Skeletal muscle satellite cell (primary cell): ENCODE measurements around the gene HP1BP3.
A peak's percentile ranks its signal among the peaks of the same experiment; 100 is the strongest.

Experiments
- H3K27me3 ChIP-seq: 2 replicates; pipeline ENCODE4 v1.7.0; 2013; ENCODE audit warnings: low read length; ENCODE audit not compliant: control insufficient read depth, insufficient read depth
- H3K36me3 ChIP-seq: 2 replicates; pipeline ENCODE4 v1.7.0; 2013; ENCODE audit warnings: mild to moderate bottlenecking, control low read depth, low read length; ENCODE audit not compliant: insufficient read depth
- H3K4me1 ChIP-seq: 2 replicates; pipeline ENCODE4 v1.7.0; 2013; ENCODE audit warnings: low read length; ENCODE audit not compliant: control insufficient read depth, insufficient read depth
- H3K4me2 ChIP-seq: 2 replicates; pipeline ENCODE4 v1.7.0; 2013; ENCODE audit warnings: mild to moderate bottlenecking, low read length
- H3K4me3 ChIP-seq: 2 replicates; pipeline ENCODE4 v1.7.0; 2013; ENCODE audit warnings: low read length
- H3K9ac ChIP-seq: 2 replicates; pipeline ENCODE4 v1.7.0; 2013; ENCODE audit warnings: mild to moderate bottlenecking, low read depth, low read length, moderate library complexity
- H3K9me3 ChIP-seq: replicated peaks from 2 replicates; pipeline ENCODE4 v1.7.0; 2013; ENCODE audit warnings: mild to moderate bottlenecking, control low read depth, low read length

Gene HP1BP3

DNA sequence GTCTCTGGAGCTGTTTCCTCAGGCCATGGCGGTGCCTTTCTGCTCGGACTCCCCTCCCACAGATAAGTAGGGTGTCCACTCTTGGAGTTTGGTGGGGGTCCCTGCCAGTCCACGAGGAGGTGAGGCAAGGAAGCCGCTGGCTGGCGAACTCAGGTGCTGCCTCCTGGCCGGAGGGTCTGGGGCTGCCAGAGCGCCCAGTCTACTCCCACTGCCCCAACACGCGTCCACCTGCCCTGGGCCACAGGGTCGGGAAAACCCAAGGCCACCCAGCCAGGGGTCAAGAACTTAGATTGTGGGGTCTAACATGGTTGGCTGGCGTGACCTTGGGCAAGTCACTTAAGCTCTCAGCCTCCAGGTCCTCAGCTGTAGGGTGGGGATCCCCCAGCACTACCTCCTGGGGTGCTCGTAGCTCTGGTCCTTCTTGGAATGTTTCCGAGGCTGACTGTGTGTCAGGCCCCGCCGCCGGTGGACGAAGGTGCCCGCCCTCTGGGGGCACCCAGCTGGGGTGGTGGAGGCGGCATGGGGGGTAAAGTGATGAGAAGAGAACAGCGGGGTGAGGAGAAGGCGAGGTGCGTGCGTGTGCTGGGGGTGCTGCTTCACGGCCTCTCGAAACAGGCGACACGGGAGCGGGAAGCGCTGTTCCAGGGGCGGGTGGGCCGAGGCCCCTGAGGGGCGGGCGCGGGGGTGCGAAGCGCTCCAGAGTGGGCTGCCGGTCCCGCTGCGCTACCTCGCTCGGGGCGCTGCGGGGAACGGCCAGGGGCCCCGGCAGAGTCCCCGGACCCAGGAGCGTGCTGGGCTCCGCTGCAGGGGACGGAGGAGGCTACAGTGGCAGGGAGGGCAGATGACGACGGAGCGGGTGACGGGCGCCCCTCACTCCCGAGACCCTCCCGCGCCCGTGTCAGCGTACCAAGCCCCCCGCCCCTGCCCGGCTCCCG, 55.8 kb downstream of the HP1BP3 start:
- Histone ChIP-seq H3K9me3 (no peaks in the 10 kb centered on the region), H3K9ac (peak overlapping the region; percentile 86), H3K4me2 (peak overlapping the region; percentile 98), H3K36me3 (no peaks in the 10 kb centered on the region), H3K4me3 (peak overlapping the region; percentile 75), H3K27me3 (peaks cover 21% of the 10 kb centered on the region), H3K4me1 (peaks cover 16% of the 10 kb centered on the region)

DNA sequence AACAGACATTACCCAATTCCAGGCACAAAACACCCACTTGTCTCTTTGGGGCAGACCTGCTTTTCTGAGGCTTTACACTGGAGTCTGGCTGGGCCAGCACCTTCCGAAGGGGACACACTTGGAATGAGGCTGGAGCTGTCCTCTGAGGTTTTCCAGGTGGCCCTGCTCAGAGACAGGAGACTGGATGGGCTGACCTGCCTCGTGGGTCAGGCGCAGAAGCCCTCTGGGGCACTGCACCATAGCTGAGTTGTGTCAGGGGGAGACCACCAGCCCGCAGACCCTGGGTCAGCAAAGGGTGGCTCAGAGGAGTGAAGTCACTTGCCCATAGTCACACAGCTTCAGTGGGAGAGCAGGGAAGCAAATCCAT, 56.4 kb downstream of the HP1BP3 start:
- no peak overlapping the region for H3K4me2 ChIP-seq
- H3K9me3 ChIP-seq = no peaks in the 10 kb centered on the region
- no peaks in the 10 kb centered on the region for H3K36me3 ChIP-seq
- H3K9ac ChIP-seq = no peak overlapping the region
- peaks cover 21% of the 10 kb centered on the region for H3K27me3 ChIP-seq
- peaks cover 16% of the 10 kb centered on the region for H3K4me1 ChIP-seq
- no peak overlapping the region for H3K4me3 ChIP-seq

DNA sequence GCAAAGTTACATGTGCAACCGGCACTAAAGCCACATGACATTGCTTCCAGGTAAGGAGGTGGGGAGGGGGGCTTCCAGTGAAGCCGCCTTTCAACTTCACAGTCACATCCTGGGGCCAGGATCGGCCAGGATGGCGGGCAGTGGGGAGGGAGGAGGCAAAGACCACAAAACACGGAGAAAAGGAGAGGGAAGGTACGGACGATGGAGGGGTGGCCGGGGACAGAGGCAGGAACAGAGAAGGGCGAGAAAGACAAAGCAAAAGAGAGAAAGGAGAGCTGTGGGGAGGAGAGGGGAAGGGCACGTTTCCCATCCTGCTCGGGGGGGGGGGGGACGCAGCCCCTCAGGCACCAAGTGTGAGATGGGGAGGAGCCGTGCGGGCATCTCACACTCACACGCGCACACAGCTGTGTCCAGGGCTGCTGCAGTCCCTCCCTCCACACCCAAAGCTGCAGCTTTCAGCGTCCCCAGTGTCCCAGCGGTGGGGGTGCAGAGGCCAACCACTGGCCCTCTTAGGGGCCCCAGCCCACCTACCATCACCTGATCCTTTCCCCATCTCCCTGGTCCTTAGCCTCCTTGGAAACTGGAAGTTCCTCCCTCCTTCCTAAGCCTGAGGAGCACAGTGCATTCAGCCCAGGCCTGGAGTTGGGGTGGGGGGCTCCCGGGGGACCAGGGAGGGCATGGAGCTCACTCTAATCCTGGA, 57.0 kb downstream of the HP1BP3 start:
- Histone ChIP-seq H3K9me3 (no peaks in the 10 kb centered on the region), H3K36me3 (no peaks in the 10 kb centered on the region), H3K4me3 (no peak overlapping the region), H3K4me1 (peaks cover 20% of the 10 kb centered on the region), H3K4me2 (no peak overlapping the region), H3K27me3 (peaks cover 21% of the 10 kb centered on the region), H3K9ac (no peak overlapping the region)

DNA sequence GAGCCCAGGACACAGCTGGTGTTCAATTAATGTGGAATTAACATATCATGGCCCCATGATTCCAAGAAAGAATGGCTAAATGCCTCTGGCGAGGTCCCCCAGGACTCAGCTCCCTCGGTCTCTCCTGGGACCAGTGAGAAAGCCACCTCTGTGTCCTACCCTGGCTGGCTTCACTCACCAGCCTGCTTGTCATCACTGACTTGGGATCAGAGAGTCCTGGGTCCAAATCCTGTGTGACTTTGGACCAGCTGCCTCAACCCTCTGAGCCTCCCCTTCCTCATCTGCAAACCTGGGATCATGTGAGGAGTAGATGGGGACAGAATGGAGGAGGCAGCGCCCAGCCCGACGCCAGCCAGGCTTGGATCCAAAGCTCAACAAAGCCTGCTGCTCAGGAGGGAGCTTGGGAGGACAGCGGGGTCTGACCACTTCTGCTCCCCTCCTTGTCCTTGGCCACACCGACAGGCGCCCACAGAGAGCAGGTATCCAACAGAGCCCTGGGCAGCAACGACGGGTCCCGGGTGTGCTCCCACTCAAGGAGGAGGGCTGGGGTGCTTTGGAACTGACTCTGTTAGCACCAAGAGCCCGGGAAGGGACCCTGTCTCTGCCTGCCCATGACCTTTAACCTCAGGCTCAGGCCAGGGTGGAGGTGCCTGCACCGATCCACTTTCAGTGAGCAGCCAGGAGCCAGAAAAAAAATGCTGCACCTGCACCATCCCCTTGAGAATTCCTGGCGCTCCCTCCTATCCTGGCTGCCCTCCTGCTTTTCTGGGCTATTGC, 57.8 kb downstream of the HP1BP3 start:
- Histone ChIP-seq H3K4me1 (peaks cover 20% of the 10 kb centered on the region), H3K9me3 (no peaks in the 10 kb centered on the region), H3K4me3 (no peak overlapping the region), H3K4me2 (no peak overlapping the region), H3K27me3 (peaks cover 21% of the 10 kb centered on the region), H3K36me3 (no peaks in the 10 kb centered on the region), H3K9ac (no peak overlapping the region)

DNA sequence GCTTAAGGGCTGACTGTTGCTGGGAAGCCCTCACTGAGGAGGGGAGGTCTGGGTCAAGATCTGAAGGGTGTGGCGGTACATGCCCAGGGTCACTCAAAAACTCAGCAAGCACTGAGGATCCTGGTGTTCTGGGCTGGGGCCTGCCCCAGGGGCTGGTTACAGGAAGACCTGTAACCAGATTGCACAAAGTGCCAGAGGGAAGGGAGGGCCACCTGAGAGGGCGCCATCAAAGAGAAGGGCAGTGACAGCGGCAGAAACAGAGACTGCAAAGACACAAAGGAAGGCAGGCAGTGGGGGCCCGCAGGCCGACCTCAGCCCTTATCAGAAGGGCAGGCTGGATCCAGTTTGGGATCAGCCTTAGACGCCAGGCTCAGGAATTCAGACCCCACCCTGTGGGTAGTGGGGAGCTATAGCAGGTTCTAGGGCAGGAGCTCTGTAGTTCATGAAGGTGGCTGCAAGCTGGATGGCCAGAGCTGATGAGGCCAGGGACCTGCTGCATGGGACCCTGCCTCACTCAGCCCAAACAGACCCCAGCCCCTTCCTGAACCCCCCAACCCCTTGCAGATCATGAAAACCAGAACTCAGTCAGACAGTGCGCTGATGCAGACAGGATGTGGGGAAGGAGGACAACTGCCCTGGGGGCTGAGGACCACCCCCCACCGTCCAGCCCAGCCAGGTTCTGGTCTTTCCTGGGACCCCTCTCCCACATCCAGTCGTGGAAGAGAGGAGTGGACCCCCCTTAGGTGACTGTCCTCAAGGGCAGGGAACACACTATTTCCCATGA, 58.5 kb downstream of the HP1BP3 start:
- H3K9me3 ChIP-seq = no peaks in the 10 kb centered on the region
- H3K4me3 ChIP-seq = no peak overlapping the region
- peaks cover 18% of the 10 kb centered on the region for H3K4me1 ChIP-seq
- no peak overlapping the region for H3K4me2 ChIP-seq
- H3K27me3 ChIP-seq = peaks cover 21% of the 10 kb centered on the region
- H3K36me3 ChIP-seq = no peaks in the 10 kb centered on the region
- H3K9ac ChIP-seq = no peak overlapping the region

DNA sequence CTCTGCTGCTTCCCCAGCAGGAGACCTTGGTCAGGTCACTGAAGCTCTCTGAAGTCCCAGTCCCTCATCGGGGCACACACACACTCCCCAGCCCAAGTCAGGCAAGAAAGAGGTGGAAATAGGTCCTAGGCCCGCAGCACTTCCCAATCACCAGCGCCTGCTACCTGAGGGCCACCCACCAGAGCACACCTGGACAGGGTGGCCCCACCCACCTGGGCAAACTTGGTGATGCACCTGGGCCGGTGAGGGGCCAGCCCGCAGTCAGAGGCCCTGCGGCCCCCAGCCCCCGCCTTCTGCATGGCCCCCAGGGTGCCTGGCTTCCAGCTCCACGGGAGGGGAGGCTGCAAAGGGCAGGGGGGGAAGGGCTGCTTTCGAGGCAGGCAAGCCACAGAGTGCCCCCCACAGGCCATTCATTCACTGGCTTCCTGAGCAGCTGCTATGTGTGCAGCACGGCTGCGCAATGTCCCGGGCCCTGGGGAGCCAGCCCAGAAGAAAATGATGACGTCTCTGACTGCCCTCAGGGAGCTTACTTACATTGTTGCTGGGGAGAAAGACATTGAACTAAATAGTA, 59.3 kb downstream of the HP1BP3 start:
- peaks cover 12% of the 10 kb centered on the region for H3K4me1 ChIP-seq

DNA sequence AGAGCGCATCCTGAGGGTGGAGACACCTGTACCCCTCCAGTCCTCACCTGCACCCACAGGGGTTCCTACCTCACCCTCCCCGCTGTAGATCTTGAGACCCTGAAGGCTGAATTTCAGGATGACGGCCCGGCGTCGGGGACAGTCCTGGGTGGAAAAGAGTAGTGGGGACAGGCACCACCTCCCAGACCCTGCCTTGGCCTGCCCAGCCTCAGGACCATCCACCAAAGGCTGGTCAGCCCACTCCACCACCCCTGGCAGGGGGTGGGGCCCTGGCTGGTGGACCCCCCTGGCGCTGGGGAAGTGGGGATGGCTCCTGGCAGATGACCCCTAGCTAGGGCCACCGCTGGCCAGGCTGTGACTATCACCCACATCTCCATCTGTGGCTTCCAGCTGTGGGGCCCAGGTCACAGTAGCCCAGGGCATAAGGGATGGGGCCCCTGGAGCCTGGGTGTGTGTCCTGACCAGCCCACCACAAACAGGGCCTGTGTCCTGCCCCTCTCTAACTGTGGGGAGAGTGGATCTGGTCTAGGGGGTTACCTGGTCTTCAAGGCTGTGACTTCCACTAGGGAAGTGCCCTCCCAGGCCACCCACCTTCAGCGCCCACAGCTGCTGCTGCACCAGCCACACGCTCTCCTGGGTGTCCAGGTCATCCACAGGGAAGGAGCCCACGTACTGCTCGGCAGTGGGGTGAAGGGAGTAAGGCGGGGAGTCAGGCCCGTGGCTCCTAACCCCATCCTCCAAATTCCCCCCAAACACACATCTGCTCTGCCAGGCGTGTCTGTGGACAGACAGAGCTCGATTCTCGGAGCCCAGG, 60.0 kb downstream of the HP1BP3 start:
- Histone ChIP-seq H3K36me3 (no peaks in the 10 kb centered on the region), H3K4me1 (peaks cover 5% of the 10 kb centered on the region), H3K27me3 (peaks cover 21% of the 10 kb centered on the region), H3K4me2 (no peak overlapping the region), H3K9me3 (no peaks in the 10 kb centered on the region), H3K4me3 (no peak overlapping the region), H3K9ac (no peak overlapping the region)

More for the DNA sequence above, 59.3 kb downstream of the HP1BP3 start:
- H3K9ac ChIP-seq = no peak overlapping the region
- H3K4me2 ChIP-seq = no peak overlapping the region
- H3K36me3 ChIP-seq = no peaks in the 10 kb centered on the region
- H3K9me3 ChIP-seq = no peaks in the 10 kb centered on the region
- no peak overlapping the region for H3K4me3 ChIP-seq
- H3K27me3 ChIP-seq = peaks cover 21% of the 10 kb centered on the region

DNA sequence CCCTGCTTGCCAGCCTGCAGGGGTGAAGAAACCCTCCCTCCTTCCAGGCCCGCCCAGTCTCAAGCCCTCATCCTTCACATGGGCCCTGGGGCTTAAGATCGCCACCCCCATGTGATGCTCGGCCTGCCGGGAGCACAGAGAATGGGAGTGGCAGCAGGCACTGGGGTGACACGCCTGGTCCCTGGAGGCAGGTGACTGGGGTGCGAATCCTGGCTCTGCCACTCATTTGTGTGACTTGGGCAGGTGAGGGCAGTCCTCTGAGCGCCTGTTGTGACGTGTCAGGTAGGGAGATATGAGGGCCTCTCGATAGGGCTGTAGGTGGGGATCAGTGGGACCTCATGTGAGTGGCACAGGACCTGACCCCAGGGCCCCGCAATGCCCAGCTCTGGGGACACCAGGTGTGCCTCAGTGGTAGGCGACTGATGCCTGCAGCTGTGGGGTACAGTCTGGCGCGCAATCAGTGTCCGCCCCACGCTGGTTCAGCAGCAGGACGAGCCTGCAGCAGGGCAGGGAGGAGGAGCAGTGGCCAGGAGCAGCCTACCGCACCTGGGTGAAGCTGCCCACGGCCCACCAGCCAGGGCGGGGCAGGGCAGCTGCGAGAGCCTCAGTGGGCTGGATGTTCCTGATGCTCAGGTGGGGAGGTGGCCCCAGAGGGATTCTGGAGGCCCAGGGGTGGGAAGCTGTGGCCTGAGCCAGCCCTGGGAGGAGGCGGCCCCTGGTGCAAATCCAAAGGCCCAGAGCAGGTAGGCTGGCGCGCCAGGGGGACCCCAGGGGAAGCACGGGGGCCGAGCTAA, 60.8 kb downstream of the HP1BP3 start:
- Histone ChIP-seq H3K4me1 (peaks cover 4% of the 10 kb centered on the region), H3K4me3 (no peak overlapping the region), H3K9me3 (no peaks in the 10 kb centered on the region), H3K36me3 (no peaks in the 10 kb centered on the region), H3K4me2 (no peak overlapping the region), H3K27me3 (peaks cover 21% of the 10 kb centered on the region), H3K9ac (no peak overlapping the region)

DNA sequence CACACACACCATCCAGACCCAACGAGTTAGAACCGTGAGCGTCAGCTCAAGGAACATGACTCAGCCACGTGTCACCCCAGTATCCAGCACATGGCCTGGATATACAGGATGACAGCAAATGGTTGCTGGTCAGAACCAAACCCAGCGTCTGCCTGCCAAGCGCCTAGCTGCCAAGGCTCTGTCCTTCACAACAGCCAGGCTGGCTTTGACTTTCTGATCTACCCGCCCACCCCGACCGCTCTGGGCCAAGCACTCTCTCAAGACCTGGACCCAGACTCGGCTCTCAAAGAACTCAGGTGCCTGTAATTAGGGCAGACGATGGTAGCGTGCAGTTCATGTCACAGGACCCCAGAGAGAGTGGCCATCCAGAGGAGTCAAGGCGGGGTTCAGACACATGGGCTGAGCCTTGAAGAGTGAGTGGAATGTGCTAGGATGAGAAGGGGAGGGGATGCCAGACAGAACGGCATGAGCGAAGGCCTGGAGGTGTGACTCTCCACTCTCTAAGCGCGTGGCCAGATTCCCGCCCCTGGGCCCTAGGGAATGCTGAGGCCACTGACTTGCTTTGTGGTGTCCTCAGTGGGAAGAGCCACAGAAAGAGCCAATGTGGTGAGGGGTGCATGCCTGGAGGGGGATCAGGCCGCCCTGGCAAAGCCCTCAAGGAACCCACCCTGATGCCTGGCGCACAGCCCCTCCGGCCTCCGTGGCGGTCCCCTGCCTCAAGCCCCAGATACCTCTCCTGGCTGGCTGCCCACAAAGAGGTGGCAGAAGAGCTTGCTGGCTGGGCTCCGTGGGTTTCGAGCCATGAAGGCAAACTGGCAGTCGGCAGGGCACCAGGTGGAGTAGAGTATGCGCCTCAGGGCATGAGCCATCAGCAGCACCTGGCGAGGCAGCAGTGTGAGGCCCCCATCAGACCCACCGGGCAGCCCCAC, 61.7 kb downstream of the HP1BP3 start:
- no peak overlapping the region for H3K4me3 ChIP-seq
- H3K9me3 ChIP-seq = no peaks in the 10 kb centered on the region
- H3K4me1 ChIP-seq = peaks cover 4% of the 10 kb centered on the region
- H3K4me2 ChIP-seq = no peak overlapping the region
- no peaks in the 10 kb centered on the region for H3K36me3 ChIP-seq
- H3K27me3 ChIP-seq = peaks cover 14% of the 10 kb centered on the region
- H3K9ac ChIP-seq = no peak overlapping the region
